ENCODE data around the gene N4BP3.

Gene N4BP3

GRCh38 chr5:178150977-178151734 is 37.8 kb downstream of the N4BP3 start:
- DNase-seq: no peak

DNA sequence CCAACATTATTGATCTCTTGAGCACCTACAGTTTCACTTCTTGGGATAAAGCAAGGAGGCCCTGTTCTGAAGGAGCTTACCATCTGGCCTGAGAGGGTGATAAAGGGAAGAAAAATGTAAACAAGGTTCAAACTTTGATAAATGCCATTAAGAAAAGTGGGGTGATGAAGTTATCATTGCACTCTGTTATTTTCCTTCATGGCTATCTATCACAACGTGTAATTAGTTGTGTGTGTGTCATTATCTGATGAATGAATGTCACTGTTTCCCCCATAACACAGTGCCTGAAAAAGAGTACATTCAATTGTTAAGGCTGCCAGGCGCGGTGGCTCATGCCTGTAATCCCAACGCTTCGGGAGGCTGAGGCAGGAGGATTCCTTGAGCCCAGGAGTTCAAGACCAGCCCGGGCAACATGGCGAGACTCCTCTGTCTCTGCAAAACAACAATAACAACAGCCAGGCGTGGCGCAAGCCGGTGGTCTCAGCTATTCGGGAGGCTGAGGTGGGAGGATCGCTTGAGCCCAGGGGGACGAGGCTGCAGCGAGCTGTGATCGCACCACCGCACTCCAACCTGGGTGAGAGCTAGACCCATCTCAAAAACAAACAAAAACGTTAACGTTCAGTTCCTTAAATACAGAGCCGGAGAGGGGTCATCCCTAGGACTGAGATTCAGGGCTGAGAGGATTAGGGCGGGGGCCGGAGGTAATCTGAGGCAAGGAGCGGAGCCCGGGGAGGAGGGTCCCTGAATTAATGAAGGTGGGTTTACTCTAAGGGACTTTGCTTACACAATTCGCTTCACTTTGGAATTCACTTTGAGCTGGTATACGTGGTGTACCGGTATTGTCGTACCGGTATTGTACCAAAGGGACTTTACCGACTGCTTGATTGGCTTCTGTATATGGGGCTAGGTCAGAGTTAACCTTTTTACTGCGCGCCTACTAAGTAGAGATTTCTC is 39.4 kb downstream of the N4BP3 start:
- DNase-seq: no peak

DNA sequence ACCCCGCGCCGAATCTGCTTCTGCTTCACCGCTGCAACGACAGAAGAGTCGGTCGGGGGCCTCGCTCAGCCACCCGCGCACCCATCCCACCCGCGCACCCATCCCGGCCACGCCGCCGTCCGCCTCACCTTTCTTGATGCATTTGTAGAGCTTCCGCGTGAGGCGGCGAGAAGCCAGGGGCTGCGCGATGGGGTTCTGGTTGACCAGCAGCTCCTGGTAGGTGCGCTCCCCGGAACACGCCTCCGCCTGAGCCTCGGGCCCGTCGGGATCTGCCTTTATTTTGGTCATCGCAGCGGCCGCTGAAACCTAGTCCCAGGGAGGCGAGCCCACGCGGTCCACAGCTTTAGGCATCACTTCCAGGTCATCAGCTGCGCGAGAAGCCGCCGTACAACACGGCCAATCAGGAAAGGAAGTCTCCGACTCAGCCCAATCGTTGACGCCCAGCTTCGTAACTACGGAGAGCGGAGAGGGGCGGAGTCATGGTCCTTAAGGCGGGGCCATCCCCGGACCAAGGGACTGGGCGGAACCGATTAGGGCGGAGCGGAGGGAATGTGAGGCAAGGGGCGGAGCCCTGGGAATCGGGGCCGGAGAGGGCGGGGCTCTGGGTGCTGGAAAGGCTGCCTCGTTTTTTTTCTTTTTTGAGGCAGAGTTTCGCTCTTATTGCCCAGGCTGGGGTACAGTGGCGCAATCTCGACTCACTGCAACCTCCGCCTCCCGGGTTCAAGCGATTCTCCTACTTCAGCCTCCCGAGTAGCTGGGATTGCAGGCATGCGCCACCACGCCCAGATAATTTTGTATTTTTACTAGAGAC is 40.4 kb downstream of the N4BP3 start, which contains the start of gene NHP2:
Gene NHP2 (minus strand): TSS at position 356 of the 811 bp plus-strand sequence. CDS start 68 bp downstream, at position 288.
- DNase-seq: peak; percentile 99

- DNase-seq: no peak
Observed at GRCh38 chr5:178155065-178155464, 41.7 kb downstream of the N4BP3 start.

DNA sequence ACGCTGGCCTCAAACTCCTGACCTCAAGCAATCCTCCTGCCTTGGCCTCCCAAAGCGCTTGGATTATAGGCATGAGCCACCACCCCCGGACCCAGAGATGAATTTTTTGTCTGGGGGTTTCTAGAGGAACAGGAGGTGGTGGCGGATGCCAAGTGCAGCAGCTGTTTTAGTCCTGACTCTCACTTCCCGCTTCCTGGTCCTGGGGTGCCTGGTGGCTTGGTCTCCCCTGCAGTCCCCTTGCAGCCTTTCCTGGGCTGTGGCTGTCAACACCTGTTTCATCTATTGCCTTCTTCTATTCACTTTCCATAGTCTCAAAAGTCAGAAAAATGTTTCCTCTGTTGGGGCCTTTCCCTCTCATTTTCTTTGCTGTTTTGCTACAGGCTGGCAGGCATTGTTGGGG is 46.8 kb downstream of the N4BP3 start:
- DNase-seq: no peak

DNA sequence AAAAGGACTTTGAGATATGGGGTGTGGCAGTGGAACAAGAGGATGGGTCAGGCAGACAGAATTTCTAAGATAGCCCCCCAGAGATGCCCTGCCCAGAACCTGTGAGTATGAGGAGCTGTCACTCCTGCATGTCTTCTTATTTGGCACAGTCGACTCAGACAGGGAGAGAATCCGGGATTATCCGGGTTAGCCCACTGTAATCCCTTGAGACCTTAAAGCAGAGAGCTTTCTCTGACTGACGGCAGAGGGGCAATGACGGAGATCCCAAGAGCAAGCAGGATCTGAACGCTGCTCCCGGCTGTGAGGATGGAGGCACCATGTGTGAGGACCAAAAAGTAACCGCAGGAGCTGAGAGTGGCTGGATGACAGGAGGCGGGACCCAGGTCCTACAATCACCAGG is 49.1 kb downstream of the N4BP3 start:
- no peak for DNase-seq

GRCh38 chr5:178163772-178164735 is 50.7 kb downstream of the N4BP3 start:
- peak; percentile 90 for DNase-seq

- DNase-seq: no peak
Observed at GRCh38 chr5:178165581-178165980, 52.2 kb downstream of the N4BP3 start.

- no peak for DNase-seq
Observed at GRCh38 chr5:178170455-178170854, 57.1 kb downstream of the N4BP3 start.

GRCh38 chr5:178174456-178174855 is 61.1 kb downstream of the N4BP3 start:
- no peak for DNase-seq

Measured in activated CD4-positive, alpha-beta T cell treated with anti-CD3 and anti-CD28 coated beads, Interleukin-2, amount 50 U/mL, for 16 hours (primary cell).